Activated CD4-positive, alpha-beta T cell treated with anti-CD3 and anti-CD28 coated beads for 36 hours (primary cell): Measurements from ENCODE around the gene KCNE2. TPM values are rescaled to one million over a fixed set of nuclear protein-coding genes. Genes with fewer than 3 reads are reported as not detected.

ENCODE experiments used
- ATAC-seq: fragments of 200-7000 bp; cut with Tn5 transposase; one replicate; pipeline ENCODE4 v1.10.0; 2021; ENCODE audit warnings: mild to moderate bottlenecking, moderate library complexity
- CTCF ChIA-PET: fragments of 350-600 bp; sonication (Branson Sonifier 250); formaldehyde crosslinking; loops from one replicate; lab custom pipeline; 2021; ENCODE audit warnings: antibody characterized with exemption; lab: Charles Lee
- POLR2A ChIA-PET: fragments of 350-600 bp; sonication (Branson Sonifier 250); formaldehyde crosslinking; loops from one replicate; lab custom pipeline; 2021; ENCODE audit warnings: antibody characterized with exemption, inconsistent platforms; lab: Charles Lee
- DNase-seq: peaks from one replicate; pipeline ENCODE4 v3.0.0-alpha.2; 2020
- H3K27ac Mint-ChIP-seq: one replicate; pipeline ENCODE4 v1.8.0; 2021; ENCODE audit warnings: mixed read lengths
- H3K27me3 Mint-ChIP-seq: one replicate; pipeline ENCODE4 v1.8.0; 2021; ENCODE audit warnings: mixed read lengths
- H3K36me3 Mint-ChIP-seq: one replicate; pipeline ENCODE4 v1.8.0; 2021; ENCODE audit warnings: low read depth, mixed read lengths
- H3K4me1 Mint-ChIP-seq: one replicate; pipeline ENCODE4 v1.8.0; 2021; ENCODE audit warnings: mixed read lengths
- H3K4me3 Mint-ChIP-seq: one replicate; pipeline ENCODE4 v1.8.0; 2021; ENCODE audit warnings: mild to moderate bottlenecking, moderate library complexity, mixed read lengths
- H3K9me3 Mint-ChIP-seq: one replicate; pipeline ENCODE4 v1.8.0; 2021; ENCODE audit warnings: low read depth, mixed read lengths
- intact Hi-C, 2 experiments: fragments of 100-400 bp; cut with DNase I in 1 of 2; cut with micrococcal nuclease in 1 of 2; formaldehyde crosslinking; loops; one replicate each; pipeline versions ENCODE4 v1.14.2 to v1.15.1; 2022 to 2024; cut with DNase I, micrococcal nuclease
- total RNA-seq, 2 experiments: library from RNA; stranded (reverse); gene quantifications; one replicate each; pipeline ENCODE4 v1.2.3, GENCODE V29; 2021

The KCNE2 gene
- total RNA-seq, 2 experiments from 2014 or later = not detected

- no peaks in the 10 kb centered on the region for H3K36me3 Mint-ChIP-seq
- CTCF ChIA-PET = interaction anchor here (1.0 to 2.2 kb wide), 2 partner anchors 10 to 13 kb away, joined by 3 to 9 read pairs; no protein-coding TSS in a partner anchor
- no peaks in the 10 kb centered on the region for H3K9me3 Mint-ChIP-seq
- no peaks in the 10 kb centered on the region for H3K27me3 Mint-ChIP-seq
- no peak overlapping the region for H3K27ac Mint-ChIP-seq
- no peak overlapping the region for H3K4me3 Mint-ChIP-seq
- intact Hi-C loops = no loop called here
- ATAC-seq (no peak), DNase-seq (no peak)
- H3K4me1 Mint-ChIP-seq = peaks cover 3% of the 10 kb centered on the region
- POLR2A ChIA-PET = no interaction called here
These were observed 25.6 kb upstream of the KCNE2 start for GRCh38 chr21:34338226-34338625.

GRCh38 chr21:34340061-34340460 lies 23.7 kb upstream of the KCNE2 start:
- peaks cover 3% of the 10 kb centered on the region for H3K4me1 Mint-ChIP-seq
- intact Hi-C loops = no loop called here
- no peak for DNase-seq
- POLR2A ChIA-PET = no interaction called here
- H3K27me3 Mint-ChIP-seq = no peaks in the 10 kb centered on the region
- H3K9me3 Mint-ChIP-seq = no peaks in the 10 kb centered on the region
- H3K27ac Mint-ChIP-seq = no peak overlapping the region
- H3K4me3 Mint-ChIP-seq = no peak overlapping the region
- ATAC-seq = no peak
- CTCF ChIA-PET = no interaction called here
- no peaks in the 10 kb centered on the region for H3K36me3 Mint-ChIP-seq

- intact Hi-C loops = no loop called here
- Mint-ChIP-seq H3K27me3 (no peaks in the 10 kb centered on the region), H3K4me1 (peaks cover 3% of the 10 kb centered on the region), H3K9me3 (no peaks in the 10 kb centered on the region), H3K4me3 (no peak overlapping the region), H3K27ac (no peak overlapping the region), H3K36me3 (no peaks in the 10 kb centered on the region)
- CTCF ChIA-PET = interaction anchor here (0.6 to 0.9 kb wide), 2 partner anchors 12 to 29 kb away, joined by 3 read pairs; no protein-coding TSS in a partner anchor
- ATAC-seq = no peak
- no peak for DNase-seq
- POLR2A ChIA-PET = no interaction called here
These were observed 21.3 kb upstream of the KCNE2 start for GRCh38 chr21:34342476-34342875.

- no peaks in the 10 kb centered on the region for H3K36me3 Mint-ChIP-seq
- H3K4me3 Mint-ChIP-seq = no peak overlapping the region
- CTCF ChIA-PET = interaction anchor here (0.6 to 1.8 kb wide), 3 partner anchors 13 to 421 kb away, joined by 3 to 5 read pairs (median 3); no protein-coding TSS in a partner anchor
These were observed 20.5 kb upstream of the KCNE2 start for GRCh38 chr21:34343347-34343746.

GRCh38 chr21:34343838-34344381 lies 19.9 kb upstream of the KCNE2 start:
- Mint-ChIP-seq H3K27ac (no peak overlapping the region), H3K4me1 (peaks cover 3% of the 10 kb centered on the region), H3K4me3 (no peak overlapping the region), H3K27me3 (no peaks in the 10 kb centered on the region), H3K9me3 (no peaks in the 10 kb centered on the region), H3K36me3 (no peaks in the 10 kb centered on the region)
- no peak for ATAC-seq
- POLR2A ChIA-PET = no interaction called here
- intact Hi-C loops = no loop called here
- CTCF ChIA-PET = interaction anchor here (0.6 to 1.8 kb wide), 2 partner anchors 12 to 420 kb away, joined by 3 to 5 read pairs; no protein-coding TSS in a partner anchor
- DNase-seq = no peak

More at GRCh38 chr21:34343347-34343746, 20.5 kb upstream of the KCNE2 start:
- POLR2A ChIA-PET = no interaction called here
- ATAC-seq (no peak), DNase-seq (no peak)
- intact Hi-C loops = no loop called here
- H3K4me1 Mint-ChIP-seq = peaks cover 3% of the 10 kb centered on the region
- no peaks in the 10 kb centered on the region for H3K9me3 Mint-ChIP-seq
- H3K27ac Mint-ChIP-seq = no peak overlapping the region
- no peaks in the 10 kb centered on the region for H3K27me3 Mint-ChIP-seq

- DNase-seq = no peak
- H3K27me3 Mint-ChIP-seq = no peaks in the 10 kb centered on the region
- POLR2A ChIA-PET = no interaction called here
- H3K4me3 Mint-ChIP-seq = no peak overlapping the region
- no peaks in the 10 kb centered on the region for H3K36me3 Mint-ChIP-seq
- H3K27ac Mint-ChIP-seq = no peak overlapping the region
- CTCF ChIA-PET = interaction anchor here (0.6 to 1.8 kb wide), 2 partner anchors 385 to 421 kb away, joined by 3 to 5 read pairs; no protein-coding TSS in a partner anchor
- no peak for ATAC-seq
- intact Hi-C loops = no loop called here
- peaks cover 3% of the 10 kb centered on the region for H3K4me1 Mint-ChIP-seq
- H3K9me3 Mint-ChIP-seq = no peaks in the 10 kb centered on the region
These were observed 19.2 kb upstream of the KCNE2 start for GRCh38 chr21:34344584-34344983.

GRCh38 chr21:34345091-34345871 lies 18.5 kb upstream of the KCNE2 start:
- no peak for ATAC-seq

GRCh38 chr21:34345892-34346291 lies 17.9 kb upstream of the KCNE2 start:
- Mint-ChIP-seq H3K27me3 (no peaks in the 10 kb centered on the region), H3K4me3 (no peak overlapping the region), H3K36me3 (no peaks in the 10 kb centered on the region), H3K27ac (no peak overlapping the region), H3K9me3 (no peaks in the 10 kb centered on the region), H3K4me1 (no peaks in the 10 kb centered on the region)
- ChIA-PET POLR2A (no interaction called here), CTCF (interaction anchor here (1.3 to 5.7 kb wide), 3 partner anchors 16 to 422 kb away, joined by 4 to 103 read pairs (median 50); partner anchors contain the start of gene KCNE2)
- DNase-seq (no peak), ATAC-seq (no peak)
- intact Hi-C loops = loop anchor here in 1 of 2 experiments (5.0 kb wide), 1 partner anchor 274 kb away; the partner anchor contains the start of genes MRPS6 and SLC5A3

More at GRCh38 chr21:34345091-34345871, 18.5 kb upstream of the KCNE2 start:
- Mint-ChIP-seq H3K36me3 (no peaks in the 10 kb centered on the region), H3K27me3 (no peaks in the 10 kb centered on the region), H3K4me1 (peaks cover 3% of the 10 kb centered on the region), H3K27ac (no peak overlapping the region), H3K4me3 (no peak overlapping the region), H3K9me3 (no peaks in the 10 kb centered on the region)
- ChIA-PET POLR2A (no interaction called here), CTCF (interaction anchor here (0.6 to 4.5 kb wide), 3 partner anchors 38 to 422 kb away, joined by 3 to 103 read pairs (median 4); no protein-coding TSS in a partner anchor)
- DNase-seq = no peak
- intact Hi-C loops = loop anchor here in 1 of 2 experiments (5.0 kb wide), 1 partner anchor 273 kb away; the partner anchor contains the start of genes MRPS6 and SLC5A3

GRCh38 chr21:34348890-34349519 lies 14.8 kb upstream of the KCNE2 start:
- Mint-ChIP-seq H3K4me3 (no peak overlapping the region), H3K9me3 (no peaks in the 10 kb centered on the region), H3K27ac (no peak overlapping the region), H3K4me1 (peaks cover 4% of the 10 kb centered on the region), H3K36me3 (no peaks in the 10 kb centered on the region), H3K27me3 (no peaks in the 10 kb centered on the region)
- intact Hi-C loops = loop anchor here (1.0 to 5.0 kb wide), 4 partner anchors 220 to 426 kb away; partner anchors contain the start of genes MRPS6 (in 1 of the 2) and SLC5A3 (in 1 of the 2)
- DNase-seq = no peak
- POLR2A ChIA-PET = no interaction called here
- no peak for ATAC-seq
- CTCF ChIA-PET = interaction anchor here (0.6 to 5.7 kb wide), 18 partner anchors 9 to 558 kb away, joined by 3 to 103 read pairs (median 3); partner anchors contain the start of gene KCNE2

GRCh38 chr21:34351786-34352241 lies 12.0 kb upstream of the KCNE2 start:
- H3K4me1 Mint-ChIP-seq = peaks cover 4% of the 10 kb centered on the region
- CTCF ChIA-PET = interaction anchor here (0.7 to 2.2 kb wide), 5 partner anchors 122 to 432 kb away, joined by 3 to 24 read pairs (median 3); no protein-coding TSS in a partner anchor
- intact Hi-C loops = no loop called here
- peaks cover 10% of the 10 kb centered on the region for H3K27me3 Mint-ChIP-seq
- DNase-seq (peak; percentile 54), ATAC-seq (peak; percentile 71)
- H3K27ac Mint-ChIP-seq = no peak overlapping the region
- no peaks in the 10 kb centered on the region for H3K36me3 Mint-ChIP-seq
- H3K4me3 Mint-ChIP-seq = no peak overlapping the region
- POLR2A ChIA-PET = no interaction called here
- H3K9me3 Mint-ChIP-seq = no peaks in the 10 kb centered on the region

GRCh38 chr21:34352556-34352955 lies 11.2 kb upstream of the KCNE2 start:
- Mint-ChIP-seq H3K4me1 (peaks cover 4% of the 10 kb centered on the region), H3K4me3 (no peak overlapping the region), H3K36me3 (no peaks in the 10 kb centered on the region), H3K27ac (no peak overlapping the region), H3K9me3 (no peaks in the 10 kb centered on the region), H3K27me3 (peaks cover 10% of the 10 kb centered on the region)
- ATAC-seq = no peak
- no peak for DNase-seq
- POLR2A ChIA-PET = no interaction called here
- intact Hi-C loops = no loop called here
- CTCF ChIA-PET = interaction anchor here (0.7 to 1.0 kb wide), 2 partner anchors 211 to 429 kb away, joined by 3 to 6 read pairs; no protein-coding TSS in a partner anchor
